ENCODE results near the gene LRFN2.

GRCh38 chr6:40432982-40433381 is 154.2 kb downstream of the LRFN2 start:
- no peak for TF ChIP-seq CTCF (IDR thresholded peaks at IDR 0.05)
- no peak for TF ChIP-seq POLR2AphosphoS5 (IDR thresholded peaks at IDR 0.05; ENCODE audit: insufficient read depth in 1 of 2, low read depth in 1 of 2)
